DOHH2 (cell line): ENCODE measurements around the gene GALNT9.

ENCODE experiments used
- H3F3A ChIP-seq: fragments of 200-600 bp; sonication (generic), shearing (Covaris generic); 2 replicates; pipeline ENCODE4 v1.6.0; 2016; ENCODE audit warnings: antibody characterized with exemption, mild to moderate bottlenecking; ENCODE audit not compliant: control insufficient read depth, insufficient read depth
- H3K27ac ChIP-seq: fragments of 200-600 bp; sonication (generic); 2 replicates; pipeline ENCODE4 v1.5.1; 2014; ENCODE audit warnings: low read depth, mild to moderate bottlenecking, low read length, moderate library complexity
- H3K27me3 ChIP-seq: fragments of 200-600 bp; sonication (generic); 2 replicates; pipeline ENCODE4 v1.6.1; 2014; ENCODE audit warnings: mild to moderate bottlenecking, low read length, mixed read lengths; ENCODE audit not compliant: control insufficient read depth
- H3K36me3 ChIP-seq: fragments of 200-600 bp; sonication (generic); 2 replicates; pipeline ENCODE4 v1.6.1; 2014; ENCODE audit warnings: mild to moderate bottlenecking, low read length, moderate library complexity, mixed read lengths; ENCODE audit not compliant: control insufficient read depth
- H3K4me1 ChIP-seq: fragments of 200-600 bp; sonication (generic); 2 replicates; pipeline ENCODE4 v1.6.1; 2014; ENCODE audit warnings: mild to moderate bottlenecking, low read length, mixed read lengths; ENCODE audit not compliant: control insufficient read depth
- H3K4me2 ChIP-seq: fragments of 200-600 bp; sonication (generic); 2 replicates; pipeline ENCODE4 v1.6.0; 2014; ENCODE audit warnings: mild to moderate bottlenecking, low read length, moderate library complexity
- H3K4me3 ChIP-seq: fragments of 200-600 bp; sonication (generic); 2 replicates; pipeline ENCODE4 v1.5.1; 2014; ENCODE audit warnings: mild to moderate bottlenecking, low read length, mixed read lengths
- H3K79me2 ChIP-seq: fragments of 200-600 bp; sonication (generic); 2 replicates; pipeline ENCODE4 v1.6.1; 2014; ENCODE audit warnings: mild to moderate bottlenecking, low read length, mixed read lengths; ENCODE audit not compliant: control insufficient read depth
- H3K9me2 ChIP-seq: fragments of 200-600 bp; sonication (generic); replicated peaks from 2 replicates; pipeline ENCODE4 v1.6.1; 2014; ENCODE audit warnings: mild to moderate bottlenecking, low read length, mixed read lengths; ENCODE audit not compliant: control insufficient read depth
- H3K9me3 ChIP-seq: fragments of 200-600 bp; sonication (generic); 2 replicates; pipeline ENCODE4 v1.6.1; 2014; ENCODE audit warnings: antibody characterized with exemption, low read length, mixed read lengths; ENCODE audit not compliant: control insufficient read depth, insufficient read depth
- H4K20me1 ChIP-seq: fragments of 200-600 bp; sonication (generic); 2 replicates; pipeline ENCODE4 v1.6.0; 2014; ENCODE audit warnings: low read depth, mild to moderate bottlenecking, antibody characterized with exemption, low read length, moderate library complexity; ENCODE audit not compliant: control insufficient read depth, insufficient read depth
- EZH2phosphoT487 ChIP-seq: fragments of 200-600 bp; sonication (generic); IDR thresholded peaks from 2 replicates; pipeline ENCODE4 v1.6.1; 2017; ENCODE audit warnings: borderline replicate concordance, mild to moderate bottlenecking, antibody characterized with exemption, low read length, moderate library complexity, mixed read lengths
- TF ChIP-seq, protein P1 (sequence below): fragments of 200-600 bp; sonication (generic); IDR thresholded peaks from one replicate; pipeline ENCODE4 v1.5.1; 2014; ENCODE audit warnings: antibody characterized with exemption, mild to moderate bottlenecking, low read depth, low read length; ENCODE audit not compliant: poor library complexity, severe bottlenecking

The GALNT9 gene

DNA sequence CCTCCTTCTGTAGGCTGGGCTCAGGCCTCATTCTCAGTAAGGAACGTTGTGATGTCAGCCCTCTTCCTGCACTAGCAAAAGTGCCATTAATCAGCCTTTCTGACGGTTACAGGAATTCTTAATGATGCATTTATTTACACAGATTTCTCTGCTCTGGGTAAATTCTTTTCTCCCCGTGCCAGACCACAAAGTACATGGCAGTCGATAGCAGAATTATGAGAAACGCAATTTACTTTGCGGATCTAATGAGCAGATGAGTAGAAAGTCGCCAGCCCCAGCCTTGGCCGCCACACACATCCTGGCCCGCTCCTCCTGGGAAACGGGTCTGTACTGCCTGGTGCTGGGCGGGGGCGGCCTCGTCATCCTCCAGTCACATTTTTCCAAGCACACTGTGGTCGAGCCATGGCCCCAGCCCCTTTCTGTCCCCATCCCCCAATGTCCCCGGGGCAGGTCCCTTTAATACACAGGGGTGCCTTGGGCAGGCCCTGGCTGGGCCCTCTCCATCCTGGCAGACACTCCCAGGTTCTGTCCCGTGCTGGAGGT, 159.2 kb downstream of the GALNT9 start:
- Histone ChIP-seq H3K4me1 (no peaks in the 10 kb centered on the region; the same call in 1 of the 2 replicates), H4K20me1 (no peaks in the 10 kb centered on the region), H3K36me3 (no peaks in the 10 kb centered on the region), H3K27ac (no peak overlapping the region), H3K4me3 (no peak overlapping the region), H3K79me2 (no peaks in the 10 kb centered on the region), H3K9me2 (no peaks in the 10 kb centered on the region), H3K4me2 (no peak overlapping the region), H3F3A (no peaks in the 10 kb centered on the region; the same call in 1 of the 2 replicates), H3K27me3 (no peaks in the 10 kb centered on the region; the same call in 1 of the 2 replicates), H3K9me3 (peaks cover 9% of the 10 kb centered on the region; the same call in 1 of the 2 replicates)
- no peak for TF ChIP-seq EZH2phosphoT487
- TF ChIP-seq, protein P1, sequence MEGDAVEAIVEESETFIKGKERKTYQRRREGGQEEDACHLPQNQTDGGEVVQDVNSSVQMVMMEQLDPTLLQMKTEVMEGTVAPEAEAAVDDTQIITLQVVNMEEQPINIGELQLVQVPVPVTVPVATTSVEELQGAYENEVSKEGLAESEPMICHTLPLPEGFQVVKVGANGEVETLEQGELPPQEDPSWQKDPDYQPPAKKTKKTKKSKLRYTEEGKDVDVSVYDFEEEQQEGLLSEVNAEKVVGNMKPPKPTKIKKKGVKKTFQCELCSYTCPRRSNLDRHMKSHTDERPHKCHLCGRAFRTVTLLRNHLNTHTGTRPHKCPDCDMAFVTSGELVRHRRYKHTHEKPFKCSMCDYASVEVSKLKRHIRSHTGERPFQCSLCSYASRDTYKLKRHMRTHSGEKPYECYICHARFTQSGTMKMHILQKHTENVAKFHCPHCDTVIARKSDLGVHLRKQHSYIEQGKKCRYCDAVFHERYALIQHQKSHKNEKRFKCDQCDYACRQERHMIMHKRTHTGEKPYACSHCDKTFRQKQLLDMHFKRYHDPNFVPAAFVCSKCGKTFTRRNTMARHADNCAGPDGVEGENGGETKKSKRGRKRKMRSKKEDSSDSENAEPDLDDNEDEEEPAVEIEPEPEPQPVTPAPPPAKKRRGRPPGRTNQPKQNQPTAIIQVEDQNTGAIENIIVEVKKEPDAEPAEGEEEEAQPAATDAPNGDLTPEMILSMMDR, result no peak

DNA sequence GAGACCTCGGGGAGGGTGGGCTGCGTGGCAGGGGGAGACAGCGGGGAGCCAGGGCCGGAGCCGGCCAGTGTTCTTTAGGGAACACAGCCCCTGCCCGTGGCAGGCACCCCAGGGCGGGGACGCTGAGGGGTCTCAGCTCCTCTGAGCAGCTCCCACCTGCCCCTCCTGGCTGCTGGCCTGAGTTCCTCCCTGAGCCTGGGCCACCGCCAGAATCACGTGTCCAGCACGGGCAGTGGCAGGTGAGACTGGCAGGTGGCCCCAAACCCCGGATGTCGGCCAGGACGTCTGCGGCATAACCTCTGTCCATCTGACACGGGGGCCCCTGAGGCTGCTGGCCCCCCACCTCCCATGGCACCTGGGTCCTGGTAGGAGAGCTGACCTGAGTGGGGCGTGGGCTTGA, 160.0 kb downstream of the GALNT9 start:
- Histone ChIP-seq H3K9me2 (no peaks in the 10 kb centered on the region), H3K27me3 (no peaks in the 10 kb centered on the region; the same call in 1 of the 2 replicates), H3K79me2 (no peaks in the 10 kb centered on the region), H3K4me1 (no peaks in the 10 kb centered on the region), H3K4me2 (no peak overlapping the region), H3K36me3 (no peaks in the 10 kb centered on the region), H4K20me1 (no peaks in the 10 kb centered on the region), H3K9me3 (peaks cover 9% of the 10 kb centered on the region; the same call in 1 of the 2 replicates), H3F3A (no peaks in the 10 kb centered on the region; the same call in 1 of the 2 replicates), H3K4me3 (no peak overlapping the region), H3K27ac (no peak overlapping the region)
- TF ChIP-seq, protein P1, result no peak
- TF ChIP-seq EZH2phosphoT487, result no peak

GRCh38 chr12:132168311-132169031, 160.9 kb downstream of the GALNT9 start:
- H3K27me3 ChIP-seq, result no peaks in the 10 kb centered on the region; the same call in 1 of the 2 replicates
- TF ChIP-seq EZH2phosphoT487, result no peak
- TF ChIP-seq, protein P1, result no peak
- no peak overlapping the region for H3K4me3 ChIP-seq
- H4K20me1 ChIP-seq, result no peaks in the 10 kb centered on the region
- no peaks in the 10 kb centered on the region for H3K79me2 ChIP-seq
- no peaks in the 10 kb centered on the region for H3K4me1 ChIP-seq
- H3K27ac ChIP-seq, result no peak overlapping the region
- H3K9me2 ChIP-seq, result no peaks in the 10 kb centered on the region
- H3K36me3 ChIP-seq, result no peaks in the 10 kb centered on the region
- H3K4me2 ChIP-seq, result no peak overlapping the region
- no peaks in the 10 kb centered on the region; the same call in 1 of the 2 replicates for H3F3A ChIP-seq
- H3K9me3 ChIP-seq, result peaks cover 9% of the 10 kb centered on the region; the same call in 1 of the 2 replicates
